ENCODE data around the gene PEX10. TPM values are rescaled to one million over a fixed set of nuclear protein-coding genes. Genes with fewer than 3 reads are reported as not detected.

Gene PEX10
- total RNA-seq, 4 donors from 2014 or later: 27.6 to 44.7 (median 37.8) TPM

GRCh38 chr1:2395245-2395644, 17.1 kb downstream of the PEX10 start:
- H3K27ac ChIP-seq: no peak overlapping the region
- H3K9me3 ChIP-seq: no peaks in the 10 kb centered on the region
- H3K4me3 ChIP-seq: no peak overlapping the region
- no peak for TF ChIP-seq EP300 (IDR thresholded peaks at IDR 0.05)
- no peak for TF ChIP-seq POLR2A (IDR thresholded peaks at IDR 0.05)
- TF ChIP-seq CTCF (IDR thresholded peaks at IDR 0.05): no peak
- 83 to 89% methylated on average over 10 of the region's 10 CpGs for WGBS, 2 donors
- peaks cover 3 to 72% (median 27%) of the 10 kb centered on the region in 3 donors for H3K36me3 ChIP-seq
- H3K27me3 ChIP-seq: no peaks in the 10 kb centered on the region
- H3K4me1 ChIP-seq: peaks cover 0 to 43% (median 18%) of the 10 kb centered on the region in 4 donors
- DNase-seq (ENCODE audit: low spot score in 2 of 2): no peak

- Histone ChIP-seq H3K4me3 (no peak overlapping the region), H3K9me3 (no peaks in the 10 kb centered on the region), H3K36me3 (peaks cover 3 to 68% (median 22%) of the 10 kb centered on the region in 3 donors), H3K27me3 (no peaks in the 10 kb centered on the region), H3K27ac (no peak overlapping the region), H3K4me1 (peaks cover 0 to 48% (median 18%) of the 10 kb centered on the region in 4 donors)
- no peak for TF ChIP-seq POLR2A (IDR thresholded peaks at IDR 0.05)
- no peak for TF ChIP-seq EP300 (IDR thresholded peaks at IDR 0.05)
- TF ChIP-seq CTCF (IDR thresholded peaks at IDR 0.05): no peak
- no peak for DNase-seq (ENCODE audit: low spot score in 2 of 2)
- 79 to 80% methylated on average over 11 of the region's 11 CpGs for WGBS, 2 donors
Measured at GRCh38 chr1:2394761-2395160, 17.6 kb downstream of the PEX10 start.

GRCh38 chr1:2394220-2394619, 18.1 kb downstream of the PEX10 start:
- Histone ChIP-seq H3K9me3 (no peaks in the 10 kb centered on the region), H3K4me1 (peaks cover 0 to 49% (median 18%) of the 10 kb centered on the region in 4 donors), H3K27ac (no peak overlapping the region), H3K4me3 (no peak overlapping the region), H3K27me3 (no peaks in the 10 kb centered on the region), H3K36me3 (peaks cover 3 to 62% (median 17%) of the 10 kb centered on the region in 3 donors)
- TF ChIP-seq POLR2A (IDR thresholded peaks at IDR 0.05): no peak
- TF ChIP-seq CTCF (IDR thresholded peaks at IDR 0.05): no peak
- no peak for TF ChIP-seq EP300 (IDR thresholded peaks at IDR 0.05)
- no peak for DNase-seq (ENCODE audit: low spot score in 2 of 2)
- 81 to 90% methylated on average over 5 to 7 of the region's 7 CpGs for WGBS, 2 donors

- Histone ChIP-seq H3K27ac (no peak overlapping the region), H3K4me1 (peaks cover 0 to 49% (median 18%) of the 10 kb centered on the region in 4 donors), H3K27me3 (no peaks in the 10 kb centered on the region), H3K36me3 (peaks cover 3 to 55% (median 11%) of the 10 kb centered on the region in 3 donors), H3K9me3 (no peaks in the 10 kb centered on the region), H3K4me3 (no peak overlapping the region)
- TF ChIP-seq EP300 (IDR thresholded peaks at IDR 0.05): no peak
- TF ChIP-seq POLR2A (IDR thresholded peaks at IDR 0.05): no peak
- TF ChIP-seq CTCF (IDR thresholded peaks at IDR 0.05): no peak
- DNase-seq (ENCODE audit: low spot score in 2 of 2): no peak
- 72 to 73% methylated on average over 9 of the region's 9 CpGs for whole genome bisulfite sequencing, 2 donors
Measured at GRCh38 chr1:2393471-2393877, 18.9 kb downstream of the PEX10 start.

GRCh38 chr1:2392686-2393085, 19.7 kb downstream of the PEX10 start:
- Histone ChIP-seq H3K27ac (peak overlapping the region in 3 of 4 donors; percentile 72 to 89 (median 83)), H3K4me3 (peak overlapping the region; percentile 49 to 87 (median 72)), H3K9me3 (no peaks in the 10 kb centered on the region), H3K27me3 (no peaks in the 10 kb centered on the region), H3K4me1 (peaks cover 0 to 49% (median 18%) of the 10 kb centered on the region in 4 donors), H3K36me3 (peaks cover 3 to 50% (median 6%) of the 10 kb centered on the region in 3 donors)
- DNase-seq (ENCODE audit: low spot score in 2 of 2): no peak
- WGBS, 2 donors: 56 to 59% methylated on average over 16 of the region's 16 CpGs
- TF ChIP-seq CTCF (IDR thresholded peaks at IDR 0.05) (no peak), EP300 (IDR thresholded peaks at IDR 0.05) (no peak), POLR2A (IDR thresholded peaks at IDR 0.05) (no peak)
